T follicular helper cell (primary cell): ENCODE measurements around the gene RBL2.

Experiments used
- DNase-seq: peaks from one replicate; pipeline ENCODE4 v3.0.0-alpha.2; 2020; ENCODE audit warnings: low read depth

The RBL2 gene

GRCh38 chr16:53453928-53454327 lies 19.7 kb downstream of the RBL2 start:
- no peak for DNase-seq

DNA sequence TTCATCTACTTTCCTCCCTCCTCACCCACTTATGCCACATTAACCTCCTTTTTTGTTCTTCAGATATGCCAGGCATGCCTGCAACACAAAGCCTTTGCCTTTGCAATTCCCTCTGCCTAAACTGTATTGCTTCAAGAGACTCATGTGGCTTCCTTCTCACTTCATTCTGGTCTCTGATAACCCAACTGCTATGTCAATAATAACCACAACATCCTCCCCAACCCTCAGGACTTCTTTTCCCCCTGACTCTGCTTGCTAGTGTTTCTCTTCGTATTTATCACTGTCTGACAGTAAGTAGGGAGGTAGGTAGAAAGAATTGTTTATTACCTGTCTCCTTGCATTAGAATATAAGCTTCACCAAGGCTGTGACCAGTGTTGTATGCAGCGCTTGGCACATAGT lies 22.4 kb downstream of the RBL2 start:
- DNase-seq, result peak; percentile 34

DNA sequence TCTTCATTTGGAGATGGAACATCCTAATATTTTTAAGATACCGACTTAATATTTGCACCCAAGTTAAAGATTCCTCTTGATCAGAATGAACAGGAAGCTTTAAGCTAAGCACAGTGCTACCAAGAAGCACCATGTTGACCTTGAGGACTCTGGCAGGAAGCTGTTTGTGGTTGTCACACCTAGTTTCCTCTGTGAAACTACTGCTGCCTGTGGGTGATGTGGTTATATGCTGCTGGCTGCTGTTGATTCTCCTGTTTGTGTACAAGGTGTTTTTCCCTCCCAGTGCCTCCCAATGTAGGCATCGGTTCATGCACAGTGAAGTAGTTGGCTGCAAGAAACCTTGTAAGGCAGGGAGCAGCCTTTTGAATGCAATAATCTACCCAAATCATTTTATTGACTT lies 23.4 kb downstream of the RBL2 start:
- peak; percentile 67 for DNase-seq

DNA sequence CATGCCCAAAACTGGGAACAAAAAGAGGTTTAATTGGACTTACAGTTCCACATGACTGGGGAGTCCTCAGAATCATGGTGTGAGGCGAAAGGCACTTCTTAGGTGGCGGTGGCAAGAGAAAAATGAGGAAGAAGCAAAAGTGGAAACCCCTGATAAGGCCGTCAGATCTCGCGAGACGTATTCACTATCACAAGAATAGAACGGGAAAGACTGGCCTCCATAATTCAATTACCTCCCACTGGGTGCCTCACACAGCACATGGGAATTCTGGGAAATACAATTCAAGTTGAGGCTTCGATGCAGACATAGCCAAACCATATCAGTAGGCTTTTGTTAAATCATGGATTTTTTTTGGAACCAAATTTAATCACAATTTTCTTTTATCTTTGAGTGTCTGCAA lies 24.4 kb downstream of the RBL2 start:
- no peak for DNase-seq

DNA sequence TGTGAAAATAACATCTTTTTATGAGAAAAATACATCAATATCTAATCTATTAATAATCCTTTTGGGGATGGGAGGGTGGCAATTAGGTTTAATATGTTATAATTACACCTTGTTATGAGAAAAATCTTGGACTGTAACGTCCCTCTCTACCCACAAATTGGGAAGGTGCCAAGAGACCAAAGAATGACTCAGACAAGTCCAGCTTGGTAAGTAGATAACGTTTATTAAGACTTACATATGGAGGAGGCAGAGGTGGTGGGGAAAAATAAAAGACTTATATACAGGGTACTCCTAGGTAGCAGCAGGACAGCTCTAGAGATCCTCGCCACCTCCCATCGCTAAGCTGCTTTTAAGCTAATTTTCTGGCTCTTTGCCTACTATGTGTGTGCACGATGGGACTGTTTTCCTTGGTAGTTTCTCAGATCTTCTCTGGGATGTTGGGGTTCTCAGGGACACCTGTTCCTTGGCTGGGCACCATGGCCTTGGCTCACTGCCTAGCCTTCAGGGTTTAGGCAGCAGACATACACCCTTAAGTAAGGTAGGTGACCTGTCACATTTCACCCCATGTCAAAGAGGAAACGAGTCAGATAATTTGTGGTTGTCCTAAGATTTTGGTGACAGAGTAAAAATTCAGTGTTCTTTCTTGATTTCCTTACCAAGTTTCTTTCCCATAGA lies 31.5 kb downstream of the RBL2 start:
- DNase-seq, result no peak

- no peak for DNase-seq
These were observed 42.6 kb downstream of the RBL2 start for GRCh38 chr16:53476867-53477266.

- DNase-seq, result no peak
These were observed 44.7 kb downstream of the RBL2 start for GRCh38 chr16:53478965-53479364.

DNA sequence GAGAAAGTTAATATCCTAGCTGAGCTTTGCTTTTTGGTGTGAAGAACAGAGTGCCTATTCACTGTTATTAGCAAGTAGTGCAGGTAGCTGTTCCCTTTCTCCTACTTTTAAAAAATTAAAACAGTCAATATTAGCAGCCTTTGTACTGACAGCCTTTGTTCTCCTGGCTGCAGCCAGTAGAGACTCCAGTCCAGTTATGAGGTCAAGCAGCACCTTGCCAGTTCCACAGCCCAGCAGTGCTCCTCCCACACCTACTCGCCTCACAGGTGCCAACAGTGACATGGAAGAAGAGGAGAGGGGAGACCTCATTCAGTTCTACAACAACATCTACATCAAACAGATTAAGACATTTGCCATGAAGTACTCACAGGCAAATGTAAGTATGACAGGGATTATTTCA lies 46.1 kb downstream of the RBL2 start:
- no peak for DNase-seq

DNA sequence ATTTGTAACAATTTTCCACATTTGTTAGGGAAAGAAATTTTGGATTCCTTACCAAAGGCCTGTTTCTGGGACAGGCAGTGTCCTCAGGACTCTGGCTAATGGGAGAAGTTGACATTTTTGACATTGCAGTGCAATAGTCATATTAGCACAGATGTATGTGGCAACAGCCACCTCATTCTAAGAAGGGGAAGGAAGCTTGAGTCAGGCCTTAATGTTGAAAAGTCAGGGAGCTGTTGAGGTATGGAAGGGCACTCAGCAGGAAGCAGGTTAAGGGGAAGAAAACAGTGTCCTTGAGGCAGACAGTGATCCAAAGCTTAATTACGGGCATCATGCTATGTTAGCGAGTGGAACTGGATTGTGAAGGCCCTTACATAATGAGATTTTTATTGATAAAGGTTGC lies 47.9 kb downstream of the RBL2 start:
- no peak for DNase-seq

- no peak for DNase-seq
These were observed 50.3 kb downstream of the RBL2 start for GRCh38 chr16:53484542-53484941.

GRCh38 chr16:53486230-53486629 lies 52.0 kb downstream of the RBL2 start:
- no peak for DNase-seq

DNA sequence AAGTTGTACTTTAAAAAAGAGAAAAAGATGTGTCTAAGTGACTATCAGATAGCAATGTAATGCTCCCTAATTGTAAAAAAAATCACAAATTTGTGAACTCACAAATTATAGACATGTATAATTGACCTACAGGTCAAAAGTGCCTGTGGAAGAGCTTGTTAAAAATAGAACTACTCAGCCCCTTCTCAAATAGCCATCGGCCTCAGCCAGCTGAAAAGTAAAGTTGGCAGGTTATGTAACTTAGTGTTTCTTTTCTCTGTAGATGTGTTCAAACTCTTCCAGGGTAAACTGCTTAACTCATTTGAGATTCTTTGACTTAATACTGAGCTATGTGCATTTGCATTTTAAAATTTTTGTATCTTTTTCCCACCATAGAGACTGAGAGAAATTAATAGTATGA lies 55.5 kb downstream of the RBL2 start:
- DNase-seq, result no peak

DNA sequence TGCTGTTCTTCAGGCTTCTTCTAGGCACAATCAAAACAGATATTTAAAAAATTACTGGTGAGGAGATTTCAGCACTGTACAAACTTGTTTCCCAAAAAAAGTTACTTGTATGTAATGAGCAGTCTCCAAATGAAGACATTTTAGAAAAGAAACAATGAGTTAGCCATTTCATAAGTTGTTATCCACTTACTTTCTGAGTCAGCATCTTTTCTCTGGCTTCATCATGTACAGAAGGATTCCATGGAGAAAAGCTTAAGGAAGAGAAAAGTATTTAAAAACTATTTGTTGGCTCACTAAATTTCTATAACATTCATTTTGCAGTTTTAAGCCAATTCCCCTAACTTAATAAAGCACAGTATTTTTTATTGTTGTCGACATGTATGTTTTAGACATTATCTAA lies 58.2 kb downstream of the RBL2 start:
- no peak for DNase-seq

- DNase-seq, result no peak
These were observed 60.4 kb downstream of the RBL2 start for GRCh38 chr16:53494636-53495035.

- no peak for DNase-seq
These were observed 61.1 kb downstream of the RBL2 start for GRCh38 chr16:53495325-53495724.

- DNase-seq, result no peak
These were observed 64.7 kb downstream of the RBL2 start for GRCh38 chr16:53498984-53499383.

- DNase-seq, result no peak
These were observed 67.1 kb downstream of the RBL2 start for GRCh38 chr16:53501216-53501859.

DNA sequence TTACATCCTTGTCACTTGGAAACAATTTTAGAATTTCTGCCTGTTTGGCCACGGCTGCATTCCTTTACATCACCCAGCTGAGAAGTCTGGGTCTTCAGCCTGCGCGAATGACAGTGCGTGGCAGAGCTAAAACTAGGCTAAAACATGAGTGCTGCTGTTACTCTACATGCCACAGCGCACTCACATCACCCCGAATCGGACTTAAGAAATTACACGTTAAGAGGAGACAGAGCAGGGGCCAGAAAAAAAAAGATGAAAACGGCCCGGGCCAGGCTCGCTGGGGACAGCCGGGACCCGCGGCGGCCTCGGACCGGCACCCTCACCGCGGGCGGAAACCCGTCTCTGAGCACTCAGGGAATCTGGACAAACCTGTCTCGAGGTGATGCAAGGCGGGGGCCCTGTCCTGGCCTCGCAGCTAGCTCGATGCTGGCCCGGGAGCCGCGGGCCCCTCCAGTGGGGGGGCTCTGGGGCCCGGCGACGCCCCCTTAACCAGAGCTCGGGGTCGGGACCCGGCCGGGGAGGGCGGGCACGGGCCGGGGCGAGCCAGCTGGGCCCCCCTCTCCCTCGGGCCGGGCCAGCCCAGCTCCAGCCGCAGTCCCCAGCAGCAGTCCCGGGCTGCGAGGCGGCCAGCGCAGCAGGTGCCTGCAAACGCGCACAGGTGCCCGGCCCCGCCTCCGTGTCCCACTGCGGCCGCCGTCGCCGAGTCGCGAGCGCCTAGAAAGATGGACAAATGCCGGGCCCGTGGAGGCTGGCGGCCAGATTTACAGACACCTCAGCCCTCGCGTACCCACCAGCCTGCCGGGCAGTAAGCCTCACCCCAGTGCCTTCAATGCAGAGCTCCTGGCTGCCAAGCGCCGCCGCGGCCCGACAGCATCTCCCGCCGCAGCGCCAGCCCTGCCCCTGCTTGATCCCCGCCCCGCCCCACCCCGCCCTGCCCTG lies 68.3 kb downstream of the RBL2 start, which contains the start of gene AKTIP:
TSS of gene AKTIP (minus strand) at position 879 of the 939 bp plus-strand sequence. CDS start 2,950 bp downstream, outside the sequence.
- DNase-seq, result no peak

- peak; percentile 100 for DNase-seq
These were observed 69.1 kb downstream of the RBL2 start for GRCh38 chr16:53503270-53503923.

GRCh38 chr16:53503991-53504663 lies 69.9 kb downstream of the RBL2 start:
- no peak for DNase-seq

DNA sequence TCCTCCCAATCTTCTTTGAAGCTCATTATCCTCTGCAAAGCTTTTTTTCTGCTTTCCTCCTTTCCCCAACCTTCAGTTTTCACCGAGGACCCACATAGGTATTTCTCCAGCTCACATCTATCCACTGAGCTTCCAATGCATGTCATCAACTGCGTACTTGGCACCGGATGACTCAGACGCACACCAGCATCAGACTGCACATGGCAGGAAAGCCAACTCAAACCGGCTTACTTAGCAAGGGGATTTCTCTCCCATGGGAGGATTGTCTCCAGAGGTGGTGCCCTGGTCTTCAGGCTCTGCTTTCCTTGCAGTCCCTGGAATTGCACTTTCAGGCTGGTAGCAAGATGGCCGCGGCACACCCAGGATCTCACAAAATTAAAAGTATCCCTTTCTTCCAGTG lies 70.4 kb downstream of the RBL2 start:
- no peak for DNase-seq

- DNase-seq, result no peak
These were observed 72.0 kb downstream of the RBL2 start for GRCh38 chr16:53506254-53506653.
